Activated B cell treated with CpG ODN at 0.5 μM for 24 hours (primary cell): ENCODE results near the gene MEA1. TPM values are rescaled to one million over a fixed set of nuclear protein-coding genes. Genes with fewer than 3 reads are reported as not detected.

Experiments
- ATAC-seq: fragments of 200-7000 bp; cut with Tn5 transposase; one replicate; pipeline ENCODE4 v1.10.0; 2021; ENCODE audit warnings: low read depth, mild to moderate bottlenecking, moderate library complexity
- CTCF ChIA-PET: fragments of 350-600 bp; sonication (Branson Sonifier 250); formaldehyde crosslinking; loops from one replicate; lab custom pipeline; 2021; ENCODE audit warnings: antibody characterized with exemption; lab: Charles Lee
- POLR2A ChIA-PET: fragments of 350-600 bp; sonication (Branson Sonifier 250); formaldehyde crosslinking; loops from one replicate; lab custom pipeline; 2021; ENCODE audit warnings: antibody characterized with exemption; lab: Charles Lee
- DNase-seq: peaks from one replicate; pipeline ENCODE4 v3.0.0; 2022
- H3K27ac Mint-ChIP-seq: one replicate; pipeline ENCODE4 v1.8.0; 2020; ENCODE audit warnings: mixed read lengths
- H3K27me3 Mint-ChIP-seq: one replicate; pipeline ENCODE4 v1.8.0; 2021; ENCODE audit warnings: mixed read lengths
- H3K36me3 Mint-ChIP-seq: one replicate; pipeline ENCODE4 v1.8.0; 2021; ENCODE audit warnings: low read depth, mixed read lengths
- H3K4me1 Mint-ChIP-seq: one replicate; pipeline ENCODE4 v1.8.0; 2021; ENCODE audit warnings: mixed read lengths
- H3K4me3 Mint-ChIP-seq: one replicate; pipeline ENCODE4 v1.8.0; 2020; ENCODE audit warnings: mild to moderate bottlenecking, mixed read lengths
- H3K9me3 Mint-ChIP-seq: one replicate; pipeline ENCODE4 v1.8.0; 2020; ENCODE audit warnings: mixed read lengths
- CTCF ChIP-seq: fragments of 200-600 bp; IDR thresholded peaks from one replicate; pipeline ENCODE4 v1.8.0; 2022; ENCODE audit warnings: antibody characterized with exemption, mild to moderate bottlenecking
- intact Hi-C: fragments of 100-400 bp; cut with micrococcal nuclease; formaldehyde crosslinking; loops from one replicate; pipeline ENCODE4 v1.15.1; 2024
- total RNA-seq: library from RNA; stranded (reverse); gene quantifications from 2 replicates; pipeline ENCODE4 v1.2.3, GENCODE V29; 2022

Gene MEA1
- total RNA-seq, 1 donor from 2014 or later = 44.4 TPM

GRCh38 chr6:43060034-43060754 is 46.4 kb upstream of the MEA1 start:
- ATAC-seq = no peak
- no peaks in the 10 kb centered on the region for H3K27me3 Mint-ChIP-seq
- peaks cover 37% of the 10 kb centered on the region for H3K4me1 Mint-ChIP-seq
- POLR2A ChIA-PET = interaction anchor here (0.7 to 2.9 kb wide), 8 partner anchors 11 to 740 kb away, joined by 4 to 20 read pairs (median 10); partner anchors contain the start of genes CUL9, KLHDC3, MEA1 and PPP2R5D
- CTCF ChIA-PET = no interaction called here
- intact Hi-C loops = no loop called here
- H3K9me3 Mint-ChIP-seq = no peaks in the 10 kb centered on the region
- peak overlapping the region; percentile 97 for H3K27ac Mint-ChIP-seq
- peak overlapping the region; percentile 95 for H3K4me3 Mint-ChIP-seq
- peaks cover 46% of the 10 kb centered on the region for H3K36me3 Mint-ChIP-seq
- no peak for TF ChIP-seq CTCF
- no peak for DNase-seq

GRCh38 chr6:43059168-43060033 is 45.7 kb upstream of the MEA1 start, which contains the start of the genes KLC4 and MRPL2:
Gene KLC4 (plus strand): TSS chr6:43059631. CDS start chr6:43061336, 1,705 bp downstream.
Gene MRPL2 (minus strand): TSS chr6:43059434. CDS start chr6:43059381, 53 bp downstream.
- ChIA-PET CTCF (interaction anchor here (0.6 kb wide), 1 partner anchor 49 kb away, joined by 5 read pairs; no protein-coding TSS in a partner anchor), POLR2A (interaction anchor here (0.5 to 2.9 kb wide), 28 partner anchors 10 to 1035 kb away, joined by 3 to 33 read pairs (median 4); partner anchors contain the start of genes CNPY3, CUL9, KLHDC3 and MEA1)
- Mint-ChIP-seq H3K4me3 (peak within 1 kb of the TSS; percentile 95), H3K27me3 (no peaks in the 10 kb centered on the region), H3K27ac (peak within 1 kb of the TSS; percentile 97), H3K4me1 (peaks cover 38% of the 10 kb centered on the region), H3K36me3 (peaks cover 43% of the 10 kb centered on the region), H3K9me3 (no peaks in the 10 kb centered on the region)
- intact Hi-C loops = loop anchor here (1.0 to 10.0 kb wide), 12 partner anchors 27 to 517 kb away; partner anchors contain the start of genes BICRAL, CNPY3, CUL9 and DNPH1
- ATAC-seq (peak; percentile 97), DNase-seq (peak; percentile 94)
- TF ChIP-seq CTCF = no peak

GRCh38 chr6:43058531-43058930 is 44.8 kb upstream of the MEA1 start:
- CTCF ChIA-PET = no interaction called here
- no peak for DNase-seq
- H3K4me1 Mint-ChIP-seq = peaks cover 45% of the 10 kb centered on the region

GRCh38 chr6:43055966-43056365 is 42.2 kb upstream of the MEA1 start:
- CTCF ChIA-PET = no interaction called here
- H3K27ac Mint-ChIP-seq = peak overlapping the region; percentile 30

More at GRCh38 chr6:43058531-43058930, 44.8 kb upstream of the MEA1 start:
- Mint-ChIP-seq H3K4me3 (peak overlapping the region; percentile 95), H3K27ac (peak overlapping the region; percentile 97), H3K9me3 (no peaks in the 10 kb centered on the region), H3K27me3 (no peaks in the 10 kb centered on the region), H3K36me3 (peaks cover 45% of the 10 kb centered on the region)
- intact Hi-C loops = loop anchor here (2.0 to 10.0 kb wide), 5 partner anchors 74 to 518 kb away; partner anchors contain the start of genes BICRAL, DNPH1, POLH and PPP2R5D
- TF ChIP-seq CTCF = no peak
- POLR2A ChIA-PET = interaction anchor here (0.6 to 2.9 kb wide), 16 partner anchors 9 to 578 kb away, joined by 3 to 33 read pairs (median 4); partner anchors contain the start of genes CNPY3, CUL9, KLHDC3 and MEA1
- no peak for ATAC-seq

More at GRCh38 chr6:43055966-43056365, 42.2 kb upstream of the MEA1 start:
- Mint-ChIP-seq H3K27me3 (no peaks in the 10 kb centered on the region), H3K4me1 (peaks cover 60% of the 10 kb centered on the region), H3K4me3 (no peak overlapping the region), H3K9me3 (no peaks in the 10 kb centered on the region), H3K36me3 (peaks cover 48% of the 10 kb centered on the region)
- DNase-seq (no peak), ATAC-seq (no peak)
- TF ChIP-seq CTCF = no peak
- POLR2A ChIA-PET = interaction anchor here (0.9 to 3.6 kb wide), 4 partner anchors 23 to 77 kb away, joined by 3 to 37 read pairs (median 3); partner anchors contain the start of genes KLHDC3 and RRP36
- intact Hi-C loops = loop anchor here (5.0 to 10.0 kb wide), 3 partner anchors 169 to 309 kb away; partner anchors contain the start of genes BICRAL, DNPH1 and ZNF318
